ENCODE data around the gene SLC25A52.

Gene SLC25A52

DNA sequence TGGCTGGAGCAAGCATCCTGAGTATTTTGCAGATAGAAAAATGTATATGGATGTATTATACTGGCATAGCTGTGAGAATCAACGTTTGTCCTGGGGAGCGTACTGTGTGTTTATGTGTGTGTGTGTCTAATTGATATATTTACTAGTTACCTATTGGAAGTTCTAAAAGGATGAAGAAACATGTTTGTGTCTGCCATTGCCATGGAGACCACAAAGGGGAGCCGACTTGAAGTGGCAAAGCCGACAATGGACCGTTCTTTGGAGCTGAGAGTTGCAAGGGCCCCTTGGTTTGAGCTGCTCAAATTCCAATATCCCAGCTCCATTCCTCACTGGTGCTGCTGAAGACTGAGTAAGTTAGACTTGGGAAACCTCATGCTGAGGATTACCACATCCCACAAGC lies 14.3 kb upstream of the SLC25A52 start:
- POLR2A ChIA-PET = no interaction called here
- DNase-seq (ENCODE audit: extremely low spot score) = no peak
- CTCF ChIA-PET = interaction anchor here (0.9 kb wide), 1 partner anchor 16 kb away, joined by 3 read pairs; no protein-coding TSS in a partner anchor
- TF ChIP-seq, protein P1, sequence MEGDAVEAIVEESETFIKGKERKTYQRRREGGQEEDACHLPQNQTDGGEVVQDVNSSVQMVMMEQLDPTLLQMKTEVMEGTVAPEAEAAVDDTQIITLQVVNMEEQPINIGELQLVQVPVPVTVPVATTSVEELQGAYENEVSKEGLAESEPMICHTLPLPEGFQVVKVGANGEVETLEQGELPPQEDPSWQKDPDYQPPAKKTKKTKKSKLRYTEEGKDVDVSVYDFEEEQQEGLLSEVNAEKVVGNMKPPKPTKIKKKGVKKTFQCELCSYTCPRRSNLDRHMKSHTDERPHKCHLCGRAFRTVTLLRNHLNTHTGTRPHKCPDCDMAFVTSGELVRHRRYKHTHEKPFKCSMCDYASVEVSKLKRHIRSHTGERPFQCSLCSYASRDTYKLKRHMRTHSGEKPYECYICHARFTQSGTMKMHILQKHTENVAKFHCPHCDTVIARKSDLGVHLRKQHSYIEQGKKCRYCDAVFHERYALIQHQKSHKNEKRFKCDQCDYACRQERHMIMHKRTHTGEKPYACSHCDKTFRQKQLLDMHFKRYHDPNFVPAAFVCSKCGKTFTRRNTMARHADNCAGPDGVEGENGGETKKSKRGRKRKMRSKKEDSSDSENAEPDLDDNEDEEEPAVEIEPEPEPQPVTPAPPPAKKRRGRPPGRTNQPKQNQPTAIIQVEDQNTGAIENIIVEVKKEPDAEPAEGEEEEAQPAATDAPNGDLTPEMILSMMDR (IDR thresholded peaks at IDR 0.05; ENCODE audit: control extremely low read depth, extremely low read depth, low read depth, missing control alignments) = no peak

DNA sequence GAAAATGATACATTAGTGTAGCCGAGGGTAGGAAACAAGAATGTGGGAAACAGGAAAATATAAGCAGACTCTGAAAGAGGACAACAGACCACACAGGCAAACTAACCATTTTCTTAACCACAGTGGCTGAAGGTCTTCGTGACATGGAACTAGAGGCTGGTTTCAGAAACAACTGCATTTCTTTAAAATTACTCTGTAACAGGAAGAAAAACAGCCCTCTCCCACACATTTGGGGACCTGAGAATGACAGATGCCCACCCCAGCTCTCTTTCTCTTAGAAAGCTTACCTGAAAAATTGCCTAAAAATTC lies 13.8 kb upstream of the SLC25A52 start:
- ChIA-PET POLR2A (no interaction called here), CTCF (interaction anchor here (0.9 kb wide), 1 partner anchor 17 kb away, joined by 3 read pairs; no protein-coding TSS in a partner anchor)
- peak; percentile 43 for DNase-seq (ENCODE audit: extremely low spot score)
- TF ChIP-seq, protein P1 (IDR thresholded peaks at IDR 0.05; ENCODE audit: control extremely low read depth, extremely low read depth, low read depth, missing control alignments) = no peak

GRCh38 chr18:31773774-31774476 lies 13.2 kb upstream of the SLC25A52 start:
- POLR2A ChIA-PET = interaction anchor here (0.7 kb wide), 1 partner anchor 329 kb away, joined by 6 read pairs; no protein-coding TSS in a partner anchor
- TF ChIP-seq, protein P1 (IDR thresholded peaks at IDR 0.05; ENCODE audit: control extremely low read depth, extremely low read depth, low read depth, missing control alignments) = no peak
- DNase-seq (ENCODE audit: extremely low spot score) = no peak
- CTCF ChIA-PET = interaction anchor here (0.9 kb wide), 1 partner anchor 18 kb away, joined by 3 read pairs; no protein-coding TSS in a partner anchor

DNA sequence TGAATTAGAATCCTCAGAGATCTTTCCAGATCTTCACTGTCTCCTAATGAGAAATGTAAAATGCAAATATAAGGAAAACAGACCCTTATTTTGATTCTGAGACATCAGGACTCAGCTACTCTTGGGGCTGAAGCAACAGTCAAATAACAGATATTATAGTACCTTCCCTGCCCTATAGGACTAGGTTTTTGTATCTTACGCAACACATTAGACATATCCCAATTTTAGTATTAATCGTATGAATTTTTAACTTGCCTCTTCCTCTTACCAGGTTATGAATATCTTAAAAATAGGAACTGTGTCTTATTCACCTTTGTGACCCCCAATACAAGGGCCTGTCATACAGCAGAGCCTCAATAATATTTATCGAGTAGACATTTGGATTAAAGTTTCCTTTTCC lies 12.0 kb upstream of the SLC25A52 start:
- ChIA-PET CTCF (no interaction called here), POLR2A (no interaction called here)
- no peak for DNase-seq (ENCODE audit: extremely low spot score)
- TF ChIP-seq, protein P1 (IDR thresholded peaks at IDR 0.05; ENCODE audit: control extremely low read depth, extremely low read depth, low read depth, missing control alignments) = no peak

DNA sequence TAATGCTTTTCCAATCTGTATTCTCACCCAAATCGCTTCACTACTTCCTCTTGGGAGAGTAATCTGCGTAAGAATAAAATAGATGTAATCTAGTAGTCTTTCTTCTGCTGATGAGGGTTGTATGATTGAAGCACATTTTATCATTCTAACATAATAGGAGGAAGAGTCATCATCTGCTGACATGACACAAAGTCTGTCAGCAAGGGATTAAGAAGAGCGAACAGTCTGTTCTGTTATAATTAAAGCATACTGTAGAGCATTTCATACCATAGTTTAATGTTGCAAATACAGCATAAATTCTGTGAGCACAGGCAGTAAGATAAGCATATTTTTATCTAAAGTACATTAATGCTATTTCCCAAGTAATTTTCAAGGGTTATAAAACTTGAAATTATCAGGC lies 10.4 kb downstream of the SLC25A52 start:
- POLR2A ChIA-PET = interaction anchor here (0.9 kb wide), 1 partner anchor 142 kb away, joined by 3 read pairs; no protein-coding TSS in a partner anchor
- TF ChIP-seq, protein P1 (IDR thresholded peaks at IDR 0.05; ENCODE audit: control extremely low read depth, extremely low read depth, low read depth, missing control alignments) = no peak
- CTCF ChIA-PET = interaction anchor here (0.9 to 5.1 kb wide), 3 partner anchors 9 to 27 kb away, joined by 3 to 35 read pairs (median 6); no protein-coding TSS in a partner anchor

DNA sequence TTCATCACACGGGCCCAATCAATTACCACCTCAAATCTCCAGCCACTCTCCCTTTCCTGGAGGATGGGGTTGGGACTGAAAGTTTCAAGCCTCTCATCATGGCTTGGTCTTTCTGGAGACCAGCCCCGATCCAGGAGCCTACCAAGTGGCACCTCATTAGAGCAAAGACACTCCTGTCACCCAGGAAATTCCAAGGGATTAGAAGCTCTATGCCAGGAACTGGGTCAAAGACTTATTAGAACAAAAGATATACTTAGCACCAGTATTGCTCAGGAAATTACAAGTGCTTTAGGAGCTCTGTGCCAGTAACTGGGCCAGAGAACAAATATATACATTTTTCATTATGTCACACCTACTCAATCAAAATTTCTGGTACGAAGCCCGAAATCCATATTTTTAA lies 14.3 kb downstream of the SLC25A52 start:
- POLR2A ChIA-PET = no interaction called here
- CTCF ChIA-PET = interaction anchor here (1.3 to 5.1 kb wide), 3 partner anchors 23 to 186 kb away, joined by 3 to 35 read pairs (median 3); no protein-coding TSS in a partner anchor

More for the DNA sequence above, 10.4 kb downstream of the SLC25A52 start:
- no peak for DNase-seq (ENCODE audit: extremely low spot score)

More for the DNA sequence above, 14.3 kb downstream of the SLC25A52 start:
- TF ChIP-seq, protein P1 (IDR thresholded peaks at IDR 0.05; ENCODE audit: control extremely low read depth, extremely low read depth, low read depth, missing control alignments) = no peak
- DNase-seq (ENCODE audit: extremely low spot score) = no peak
